GM23338 (cell line): ENCODE results near the gene HIVEP1. TPM values are rescaled to one million over a fixed set of nuclear protein-coding genes. Genes with fewer than 3 reads are reported as not detected.

Experiments
- ATAC-seq: fragments of 200-7000 bp; cut with Tn5 transposase; 3 replicates; pipeline ENCODE4 v1.9.1; 2020
- DNase-seq: peaks from one replicate; pipeline ENCODE4 v3.0.0-alpha.2; 2015; ENCODE audit warnings: low spot score
- H2AFZ ChIP-seq: fragments of 200-600 bp; sonication (generic); 2 replicates; pipeline ENCODE4 v1.8.0; 2016; ENCODE audit warnings: antibody characterized with exemption, mild to moderate bottlenecking, moderate library complexity
- H3F3A ChIP-seq: fragments of 200-600 bp; sonication (generic); replicated peaks from 2 replicates; pipeline ENCODE4 v1.8.0; 2017; ENCODE audit warnings: antibody characterized with exemption, mixed run types, low read depth
- H3K27ac ChIP-seq: fragments of 200-600 bp; sonication (generic); 2 replicates; pipeline ENCODE4 v1.6.1; 2016; ENCODE audit warnings: low read depth
- H3K27me3 ChIP-seq: fragments of 200-600 bp; sonication (generic); 2 replicates; pipeline ENCODE4 v1.8.0; 2016; ENCODE audit warnings: mild to moderate bottlenecking, mixed run types, moderate library complexity; ENCODE audit not compliant: insufficient read depth
- H3K36me3 ChIP-seq: fragments of 200-600 bp; sonication (generic); 2 replicates; pipeline ENCODE4 v1.8.0; 2016; ENCODE audit warnings: mild to moderate bottlenecking; ENCODE audit not compliant: insufficient read depth
- H3K4me1 ChIP-seq: fragments of 200-600 bp; sonication (generic); 2 replicates; pipeline ENCODE4 v1.8.0; 2016; ENCODE audit warnings: mild to moderate bottlenecking, moderate library complexity; ENCODE audit not compliant: insufficient read depth
- H3K4me2 ChIP-seq: fragments of 200-600 bp; sonication (generic); 2 replicates; pipeline ENCODE4 v1.7.1; 2017; ENCODE audit warnings: mixed run types
- H3K4me3 ChIP-seq: fragments of 200-600 bp; sonication (generic); 2 replicates; pipeline ENCODE4 v1.6.1; 2016; ENCODE audit warnings: mixed run types
- H3K79me2 ChIP-seq: fragments of 200-600 bp; sonication (generic); replicated peaks from 2 replicates; pipeline ENCODE4 v1.8.0; 2017; ENCODE audit warnings: mild to moderate bottlenecking; ENCODE audit not compliant: insufficient read depth
- H3K9me2 ChIP-seq: fragments of 200-600 bp; sonication (generic); 2 replicates; pipeline ENCODE4 v1.8.0; 2017; ENCODE audit not compliant: insufficient read depth
- H4K20me1 ChIP-seq: fragments of 200-600 bp; sonication (generic); replicated peaks from 2 replicates; pipeline ENCODE4 v1.8.0; 2017; ENCODE audit warnings: mild to moderate bottlenecking; ENCODE audit not compliant: insufficient read depth
- H3K27ac Mint-ChIP-seq: 2 replicates; pipeline ENCODE4 v1.8.0; 2020; ENCODE audit warnings: inconsistent platforms, mild to moderate bottlenecking, moderate library complexity, mixed read lengths
- H3K27me3 Mint-ChIP-seq: 3 replicates; pipeline ENCODE4 v1.8.0; 2022; ENCODE audit warnings: low read depth, mild to moderate bottlenecking, moderate library complexity, mixed read lengths, inconsistent platforms; ENCODE audit not compliant: insufficient read depth, poor library complexity
- H3K36me3 Mint-ChIP-seq: 3 replicates; pipeline ENCODE4 v1.8.0; 2021; ENCODE audit warnings: low read depth, mild to moderate bottlenecking, inconsistent platforms, moderate library complexity, mixed read lengths
- H3K4me1 Mint-ChIP-seq: 3 replicates; pipeline ENCODE4 v1.8.0; 2020; ENCODE audit warnings: mild to moderate bottlenecking, inconsistent platforms, mixed read lengths
- H3K4me3 Mint-ChIP-seq: 3 replicates; pipeline ENCODE4 v1.8.0; 2021; ENCODE audit warnings: moderate library complexity, mild to moderate bottlenecking, inconsistent platforms, mixed read lengths
- H3K9me3 Mint-ChIP-seq: 3 replicates; pipeline ENCODE4 v1.8.0; 2020; ENCODE audit warnings: moderate library complexity, mild to moderate bottlenecking, inconsistent platforms, mixed read lengths
- CREB1 ChIP-seq: fragments of 250-450 bp; sonication (Bioruptor Pico); IDR thresholded peaks from 2 replicates; pipeline ENCODE4 v1.5.0; 2020; ENCODE audit warnings: low read depth, mild to moderate bottlenecking, moderate library complexity
- EZH2 ChIP-seq: fragments of 200-600 bp; sonication (generic); IDR thresholded peaks from one replicate; pipeline ENCODE4 v1.8.0; 2017; ENCODE audit warnings: antibody characterized with exemption, mild to moderate bottlenecking, low read depth; ENCODE audit not compliant: unreplicated experiment
- EZH2phosphoT487 ChIP-seq: fragments of 200-600 bp; sonication (generic); IDR thresholded peaks from one replicate; pipeline ENCODE4 v1.8.1; 2018; ENCODE audit warnings: antibody characterized with exemption; ENCODE audit not compliant: unreplicated experiment
- JUNB ChIP-seq: IDR thresholded peaks from one replicate; pipeline ENCODE4 v1.6.1; 2016; ENCODE audit warnings: antibody characterized with exemption; ENCODE audit not compliant: unreplicated experiment
- NANOG ChIP-seq: IDR thresholded peaks from 2 replicates; pipeline ENCODE4 v1.6.1; 2016; ENCODE audit warnings: antibody characterized with exemption, borderline replicate concordance
- POLR2AphosphoS5 ChIP-seq: IDR thresholded peaks from 2 replicates; pipeline ENCODE4 v1.6.1; 2016; ENCODE audit warnings: antibody characterized with exemption, low read depth
- STAT1 ChIP-seq: IDR thresholded peaks from one replicate; pipeline ENCODE4 v1.6.1; 2016; ENCODE audit warnings: antibody characterized with exemption; ENCODE audit not compliant: unreplicated experiment
- ZNF114 ChIP-seq: fragments of 250-450 bp; sonication (Bioruptor Pico); IDR thresholded peaks from 2 replicates; pipeline ENCODE4 v1.5.0; 2020; ENCODE audit warnings: mild to moderate bottlenecking, moderate library complexity
- ZNF331 ChIP-seq: fragments of 250-450 bp; sonication (Bioruptor Pico); IDR thresholded peaks from 2 replicates; pipeline ENCODE4 v1.5.0; 2020; ENCODE audit warnings: low read depth, mild to moderate bottlenecking, moderate library complexity
- polyA plus RNA-seq: library from polyadenylated mRNA; unstranded; fragments of >200 nt; fragmentation: Nextera tagmentation; extraction: Ambion mirVana; gene quantifications from 2 replicates; pipeline ENCODE4 v1.2.1, GENCODE V29; 2016
- total RNA-seq: library from RNA; depleted of rRNA; stranded (reverse); fragments of >200 nt; shearing (Covaris generic); gene quantifications from 2 replicates; pipeline ENCODE4 v1.2.3, GENCODE V29; 2014
- TF ChIP-seq, protein P1 (sequence below): IDR thresholded peaks from 2 replicates; pipeline ENCODE4 v1.6.1; 2016; ENCODE audit warnings: antibody characterized with exemption
- TF ChIP-seq, protein P2 (sequence below): IDR thresholded peaks from one replicate; pipeline ENCODE4 v1.6.1; 2018; ENCODE audit warnings: antibody characterized with exemption; ENCODE audit not compliant: unreplicated experiment
- TF ChIP-seq, protein P3 (sequence below): fragments of 250-450 bp; sonication (Bioruptor Pico); IDR thresholded peaks from 2 replicates; pipeline ENCODE4 v1.5.0; 2020; ENCODE audit warnings: mild to moderate bottlenecking, moderate library complexity
- TF ChIP-seq, protein P4 (sequence below), 2 experiments: fragments of 200-600 bp in 1 of 2; sonication (generic) in 1 of 2; conservative IDR thresholded peaks; 2 replicates each; pipeline versions ENCODE4 v1.5.1 to v1.6.1; 2016 to 2017; ENCODE audit warnings: antibody characterized with exemption in 2 of 2, low read depth in 2 of 2, mild to moderate bottlenecking in 2 of 2, moderate library complexity in 1 of 2

Gene HIVEP1
- total and polyA plus RNA-seq, 2 experiments from 2014 or later = 10.1 to 21.7 TPM

DNA sequence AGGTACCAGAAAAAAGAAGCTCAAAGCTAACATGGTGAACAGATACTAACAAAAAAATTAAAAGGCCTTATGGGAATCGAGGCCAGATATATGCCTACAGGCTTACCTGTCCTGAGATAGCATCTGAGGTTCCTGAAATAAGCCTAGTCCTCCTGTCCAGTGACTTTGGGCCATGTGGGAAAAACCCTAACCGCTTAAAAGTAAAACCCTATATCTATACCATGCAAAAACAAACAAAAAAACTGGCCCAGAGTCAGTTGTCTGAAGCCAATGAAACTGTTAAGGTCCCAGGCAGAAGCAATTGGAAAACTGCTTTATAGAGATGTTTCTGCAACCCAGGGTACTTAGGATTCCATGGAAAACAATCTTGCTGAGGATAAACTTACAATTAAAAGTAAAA lies 122.9 kb downstream of the HIVEP1 start:
- TF ChIP-seq CREB1 (no peak), POLR2AphosphoS5 (no peak), JUNB (no peak), EZH2phosphoT487 (no peak), NANOG (no peak), STAT1 (no peak), EZH2 (no peak), ZNF331 (no peak), ZNF114 (no peak)
- TF ChIP-seq, protein P1, sequence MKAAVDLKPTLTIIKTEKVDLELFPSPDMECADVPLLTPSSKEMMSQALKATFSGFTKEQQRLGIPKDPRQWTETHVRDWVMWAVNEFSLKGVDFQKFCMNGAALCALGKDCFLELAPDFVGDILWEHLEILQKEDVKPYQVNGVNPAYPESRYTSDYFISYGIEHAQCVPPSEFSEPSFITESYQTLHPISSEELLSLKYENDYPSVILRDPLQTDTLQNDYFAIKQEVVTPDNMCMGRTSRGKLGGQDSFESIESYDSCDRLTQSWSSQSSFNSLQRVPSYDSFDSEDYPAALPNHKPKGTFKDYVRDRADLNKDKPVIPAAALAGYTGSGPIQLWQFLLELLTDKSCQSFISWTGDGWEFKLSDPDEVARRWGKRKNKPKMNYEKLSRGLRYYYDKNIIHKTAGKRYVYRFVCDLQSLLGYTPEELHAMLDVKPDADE = no peak
- TF ChIP-seq, protein P2, sequence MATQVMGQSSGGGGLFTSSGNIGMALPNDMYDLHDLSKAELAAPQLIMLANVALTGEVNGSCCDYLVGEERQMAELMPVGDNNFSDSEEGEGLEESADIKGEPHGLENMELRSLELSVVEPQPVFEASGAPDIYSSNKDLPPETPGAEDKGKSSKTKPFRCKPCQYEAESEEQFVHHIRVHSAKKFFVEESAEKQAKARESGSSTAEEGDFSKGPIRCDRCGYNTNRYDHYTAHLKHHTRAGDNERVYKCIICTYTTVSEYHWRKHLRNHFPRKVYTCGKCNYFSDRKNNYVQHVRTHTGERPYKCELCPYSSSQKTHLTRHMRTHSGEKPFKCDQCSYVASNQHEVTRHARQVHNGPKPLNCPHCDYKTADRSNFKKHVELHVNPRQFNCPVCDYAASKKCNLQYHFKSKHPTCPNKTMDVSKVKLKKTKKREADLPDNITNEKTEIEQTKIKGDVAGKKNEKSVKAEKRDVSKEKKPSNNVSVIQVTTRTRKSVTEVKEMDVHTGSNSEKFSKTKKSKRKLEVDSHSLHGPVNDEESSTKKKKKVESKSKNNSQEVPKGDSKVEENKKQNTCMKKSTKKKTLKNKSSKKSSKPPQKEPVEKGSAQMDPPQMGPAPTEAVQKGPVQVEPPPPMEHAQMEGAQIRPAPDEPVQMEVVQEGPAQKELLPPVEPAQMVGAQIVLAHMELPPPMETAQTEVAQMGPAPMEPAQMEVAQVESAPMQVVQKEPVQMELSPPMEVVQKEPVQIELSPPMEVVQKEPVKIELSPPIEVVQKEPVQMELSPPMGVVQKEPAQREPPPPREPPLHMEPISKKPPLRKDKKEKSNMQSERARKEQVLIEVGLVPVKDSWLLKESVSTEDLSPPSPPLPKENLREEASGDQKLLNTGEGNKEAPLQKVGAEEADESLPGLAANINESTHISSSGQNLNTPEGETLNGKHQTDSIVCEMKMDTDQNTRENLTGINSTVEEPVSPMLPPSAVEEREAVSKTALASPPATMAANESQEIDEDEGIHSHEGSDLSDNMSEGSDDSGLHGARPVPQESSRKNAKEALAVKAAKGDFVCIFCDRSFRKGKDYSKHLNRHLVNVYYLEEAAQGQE = no peak
- TF ChIP-seq, protein P3, sequence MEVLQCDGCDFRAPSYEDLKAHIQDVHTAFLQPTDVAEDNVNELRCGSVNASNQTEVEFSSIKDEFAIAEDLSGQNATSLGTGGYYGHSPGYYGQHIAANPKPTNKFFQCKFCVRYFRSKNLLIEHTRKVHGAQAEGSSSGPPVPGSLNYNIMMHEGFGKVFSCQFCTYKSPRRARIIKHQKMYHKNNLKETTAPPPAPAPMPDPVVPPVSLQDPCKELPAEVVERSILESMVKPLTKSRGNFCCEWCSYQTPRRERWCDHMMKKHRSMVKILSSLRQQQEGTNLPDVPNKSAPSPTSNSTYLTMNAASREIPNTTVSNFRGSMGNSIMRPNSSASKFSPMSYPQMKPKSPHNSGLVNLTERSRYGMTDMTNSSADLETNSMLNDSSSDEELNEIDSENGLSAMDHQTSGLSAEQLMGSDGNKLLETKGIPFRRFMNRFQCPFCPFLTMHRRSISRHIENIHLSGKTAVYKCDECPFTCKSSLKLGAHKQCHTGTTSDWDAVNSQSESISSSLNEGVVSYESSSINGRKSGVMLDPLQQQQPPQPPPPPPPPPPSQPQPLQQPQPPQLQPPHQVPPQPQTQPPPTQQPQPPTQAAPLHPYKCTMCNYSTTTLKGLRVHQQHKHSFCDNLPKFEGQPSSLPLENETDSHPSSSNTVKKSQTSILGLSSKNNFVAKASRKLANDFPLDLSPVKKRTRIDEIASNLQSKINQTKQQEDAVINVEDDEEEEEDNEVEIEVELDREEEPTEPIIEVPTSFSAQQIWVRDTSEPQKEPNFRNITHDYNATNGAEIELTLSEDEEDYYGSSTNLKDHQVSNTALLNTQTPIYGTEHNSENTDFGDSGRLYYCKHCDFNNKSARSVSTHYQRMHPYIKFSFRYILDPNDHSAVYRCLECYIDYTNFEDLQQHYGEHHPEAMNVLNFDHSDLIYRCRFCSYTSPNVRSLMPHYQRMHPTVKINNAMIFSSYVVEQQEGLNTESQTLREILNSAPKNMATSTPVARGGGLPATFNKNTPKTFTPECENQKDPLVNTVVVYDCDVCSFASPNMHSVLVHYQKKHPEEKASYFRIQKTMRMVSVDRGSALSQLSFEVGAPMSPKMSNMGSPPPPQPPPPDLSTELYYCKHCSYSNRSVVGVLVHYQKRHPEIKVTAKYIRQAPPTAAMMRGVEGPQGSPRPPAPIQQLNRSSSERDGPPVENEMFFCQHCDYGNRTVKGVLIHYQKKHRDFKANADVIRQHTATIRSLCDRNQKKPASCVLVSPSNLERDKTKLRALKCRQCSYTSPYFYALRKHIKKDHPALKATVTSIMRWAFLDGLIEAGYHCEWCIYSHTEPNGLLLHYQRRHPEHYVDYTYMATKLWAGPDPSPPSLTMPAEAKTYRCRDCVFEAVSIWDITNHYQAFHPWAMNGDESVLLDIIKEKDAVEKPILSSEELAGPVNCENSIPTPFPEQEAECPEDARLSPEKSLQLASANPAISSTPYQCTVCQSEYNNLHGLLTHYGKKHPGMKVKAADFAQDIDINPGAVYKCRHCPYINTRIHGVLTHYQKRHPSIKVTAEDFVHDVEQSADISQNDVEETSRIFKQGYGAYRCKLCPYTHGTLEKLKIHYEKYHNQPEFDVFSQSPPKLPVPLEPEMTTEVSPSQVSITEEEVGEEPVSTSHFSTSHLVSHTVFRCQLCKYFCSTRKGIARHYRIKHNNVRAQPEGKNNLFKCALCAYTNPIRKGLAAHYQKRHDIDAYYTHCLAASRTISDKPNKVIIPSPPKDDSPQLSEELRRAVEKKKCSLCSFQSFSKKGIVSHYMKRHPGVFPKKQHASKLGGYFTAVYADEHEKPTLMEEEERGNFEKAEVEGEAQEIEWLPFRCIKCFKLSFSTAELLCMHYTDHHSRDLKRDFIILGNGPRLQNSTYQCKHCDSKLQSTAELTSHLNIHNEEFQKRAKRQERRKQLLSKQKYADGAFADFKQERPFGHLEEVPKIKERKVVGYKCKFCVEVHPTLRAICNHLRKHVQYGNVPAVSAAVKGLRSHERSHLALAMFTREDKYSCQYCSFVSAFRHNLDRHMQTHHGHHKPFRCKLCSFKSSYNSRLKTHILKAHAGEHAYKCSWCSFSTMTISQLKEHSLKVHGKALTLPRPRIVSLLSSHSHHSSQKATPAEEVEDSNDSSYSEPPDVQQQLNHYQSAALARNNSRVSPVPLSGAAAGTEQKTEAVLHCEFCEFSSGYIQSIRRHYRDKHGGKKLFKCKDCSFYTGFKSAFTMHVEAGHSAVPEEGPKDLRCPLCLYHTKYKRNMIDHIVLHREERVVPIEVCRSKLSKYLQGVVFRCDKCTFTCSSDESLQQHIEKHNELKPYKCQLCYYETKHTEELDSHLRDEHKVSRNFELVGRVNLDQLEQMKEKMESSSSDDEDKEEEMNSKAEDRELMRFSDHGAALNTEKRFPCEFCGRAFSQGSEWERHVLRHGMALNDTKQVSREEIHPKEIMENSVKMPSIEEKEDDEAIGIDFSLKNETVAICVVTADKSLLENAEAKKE (CRISPR knock-in tag) = no peak
- TF ChIP-seq, protein P4, sequence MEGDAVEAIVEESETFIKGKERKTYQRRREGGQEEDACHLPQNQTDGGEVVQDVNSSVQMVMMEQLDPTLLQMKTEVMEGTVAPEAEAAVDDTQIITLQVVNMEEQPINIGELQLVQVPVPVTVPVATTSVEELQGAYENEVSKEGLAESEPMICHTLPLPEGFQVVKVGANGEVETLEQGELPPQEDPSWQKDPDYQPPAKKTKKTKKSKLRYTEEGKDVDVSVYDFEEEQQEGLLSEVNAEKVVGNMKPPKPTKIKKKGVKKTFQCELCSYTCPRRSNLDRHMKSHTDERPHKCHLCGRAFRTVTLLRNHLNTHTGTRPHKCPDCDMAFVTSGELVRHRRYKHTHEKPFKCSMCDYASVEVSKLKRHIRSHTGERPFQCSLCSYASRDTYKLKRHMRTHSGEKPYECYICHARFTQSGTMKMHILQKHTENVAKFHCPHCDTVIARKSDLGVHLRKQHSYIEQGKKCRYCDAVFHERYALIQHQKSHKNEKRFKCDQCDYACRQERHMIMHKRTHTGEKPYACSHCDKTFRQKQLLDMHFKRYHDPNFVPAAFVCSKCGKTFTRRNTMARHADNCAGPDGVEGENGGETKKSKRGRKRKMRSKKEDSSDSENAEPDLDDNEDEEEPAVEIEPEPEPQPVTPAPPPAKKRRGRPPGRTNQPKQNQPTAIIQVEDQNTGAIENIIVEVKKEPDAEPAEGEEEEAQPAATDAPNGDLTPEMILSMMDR (conservative IDR thresholded peaks at IDR 0.05; ENCODE audit: low read depth in 2 of 2) = no peak
- Mint-ChIP-seq H3K9me3 (peaks cover 21% of the 10 kb centered on the region), H3K27ac (no peak overlapping the region), H3K4me1 (no peaks in the 10 kb centered on the region), H3K4me3 (no peak overlapping the region), H3K27me3 (peaks cover 1% of the 10 kb centered on the region), H3K36me3 (peaks cover 49% of the 10 kb centered on the region)
- Histone ChIP-seq H4K20me1 (no peaks in the 10 kb centered on the region), H2AFZ (no peak overlapping the region), H3K27ac (no peak overlapping the region; the same call in 1 of the 2 replicates), H3K27me3 (no peaks in the 10 kb centered on the region), H3K36me3 (peaks cover 16% of the 10 kb centered on the region), H3K4me1 (no peaks in the 10 kb centered on the region), H3K9me2 (no peaks in the 10 kb centered on the region), H3K4me3 (no peak overlapping the region), H3K4me2 (no peak overlapping the region), H3K79me2 (no peaks in the 10 kb centered on the region), H3F3A (no peaks in the 10 kb centered on the region)
- no peak for DNase-seq
- ATAC-seq = no peak
